Stimulated activated CD8-positive, alpha-beta memory T cell treated with anti-CD3 and anti-CD28 coated beads, Interleukin-12 subunit alpha, Interleukin-12 subunit beta, amount 100 ng/mL, for 24 hours (primary cell): ENCODE results near the gene ZRANB1.

Source experiments
- DNase-seq: peaks from one replicate; pipeline ENCODE4 v3.0.0-alpha.2; 2020; ENCODE audit errors: extremely low read depth

Gene ZRANB1

GRCh38 chr10:124921261-124921660, 20.7 kb upstream of the ZRANB1 start:
- no peak for DNase-seq

GRCh38 chr10:124923684-124924083, 18.2 kb upstream of the ZRANB1 start:
- no peak for DNase-seq

- no peak for DNase-seq
Measured at GRCh38 chr10:124926548-124926947, 15.4 kb upstream of the ZRANB1 start.

GRCh38 chr10:124928087-124928486, 13.8 kb upstream of the ZRANB1 start:
- DNase-seq: no peak

GRCh38 chr10:124928545-124928944, 13.4 kb upstream of the ZRANB1 start:
- no peak for DNase-seq

GRCh38 chr10:124935946-124936345, 6.0 kb upstream of the ZRANB1 start:
- no peak for DNase-seq

- no peak for DNase-seq
Measured at GRCh38 chr10:124936813-124937212, 5.1 kb upstream of the ZRANB1 start.

- no peak for DNase-seq
Measured at GRCh38 chr10:124939290-124939689, 2.6 kb upstream of the ZRANB1 start.

- DNase-seq: no peak
Measured at GRCh38 chr10:124942317-124943169, 620 bp downstream of the ZRANB1 start.

- DNase-seq: no peak
Measured at GRCh38 chr10:124943301-124944092, 1.6 kb downstream of the ZRANB1 start.

GRCh38 chr10:124944982-124945381, 3.1 kb downstream of the ZRANB1 start:
- no peak for DNase-seq

- no peak for DNase-seq
Measured at GRCh38 chr10:124946945-124947344, 5.0 kb downstream of the ZRANB1 start.

- no peak for DNase-seq
Measured at GRCh38 chr10:124949543-124949942, 7.6 kb downstream of the ZRANB1 start.

- DNase-seq: no peak
Measured at GRCh38 chr10:124952123-124952522, 10.2 kb downstream of the ZRANB1 start.

- no peak for DNase-seq
Measured at GRCh38 chr10:124953421-124953820, 11.5 kb downstream of the ZRANB1 start.

GRCh38 chr10:124955243-124955642, 13.3 kb downstream of the ZRANB1 start:
- no peak for DNase-seq

GRCh38 chr10:124955868-124956267, 13.9 kb downstream of the ZRANB1 start:
- no peak for DNase-seq

GRCh38 chr10:124956764-124957163, 14.8 kb downstream of the ZRANB1 start:
- no peak for DNase-seq

GRCh38 chr10:124957404-124957947, 15.6 kb downstream of the ZRANB1 start:
- DNase-seq: no peak

- no peak for DNase-seq
Measured at GRCh38 chr10:124959564-124959963, 17.6 kb downstream of the ZRANB1 start.

GRCh38 chr10:124961248-124961570, 19.3 kb downstream of the ZRANB1 start:
- no peak for DNase-seq

GRCh38 chr10:124962421-124962820, 20.5 kb downstream of the ZRANB1 start:
- DNase-seq: no peak
